Prostate gland (tissue), 2 donors: ENCODE data around the gene PRAMEF5. TPM values are rescaled to one million over a fixed set of nuclear protein-coding genes. Genes with fewer than 3 reads are reported as not detected.
"Not testable (repeated sequence)": the region's sequence is repeated elsewhere in the genome, so short reads cannot be mapped to it uniquely, and the experiment has no call there.

Source experiments
- DNase-seq: peaks from one replicate; pipeline ENCODE4 v3.0.0-alpha.2; 2019; ENCODE audit warnings: low spot score
- H3K27ac ChIP-seq, 2 donors: fragments of 200-600 bp; sonication (generic); 2 replicates each; pipeline ENCODE4 v1.5.1; 2017 to 2019
- H3K27me3 ChIP-seq: fragments of 200-600 bp; sonication (generic); replicated peaks from 2 replicates; pipeline ENCODE4 v1.5.1; 2019; ENCODE audit not compliant: insufficient read depth
- H3K36me3 ChIP-seq, 2 donors: fragments of 200-600 bp; sonication (generic); 1 replicate in 1 of 2; 2 replicates in 1 of 2; pipeline versions ENCODE4 v1.5.1 to v1.8.1; 2017 to 2019
- H3K4me1 ChIP-seq: fragments of 200-600 bp; sonication (generic); replicated peaks from 2 replicates; pipeline ENCODE4 v1.5.1; 2019
- H3K4me3 ChIP-seq, 2 donors: fragments of 200-600 bp; sonication (generic); 2 replicates each; pipeline ENCODE4 v1.5.1; 2017 to 2019
- H3K9me3 ChIP-seq: fragments of 200-600 bp; sonication (generic); 2 replicates; pipeline ENCODE4 v1.5.1; 2017
- WGBS: methylation state at CpG from one replicate; pipeline ENCODE4 v1.1.5; 2018; 5-methylcytosine and 5-hydroxymethylcytosine counted together
- intact Hi-C: fragments of 100-400 bp; cut with DNase I; formaldehyde crosslinking; loops from one replicate; pipeline ENCODE4 v1.14.2; 2022
- small RNA-seq, 2 donors: library from RNA; depleted of rRNA; stranded (forward); fragments of <200 nt; gene quantifications; one replicate each; pipeline ENCODE3, GENCODE V24; 2016
- total RNA-seq, 2 donors: library from RNA; depleted of rRNA; stranded (reverse); fragments of >200 nt; gene quantifications; one replicate each; pipeline ENCODE4 v1.1.0, GENCODE V29; 2016

Gene PRAMEF5
- total RNA-seq, 2 donors from 2014 or later = not detected

GRCh38 chr1:13247122-13247521, 6.9 kb upstream of the PRAMEF5 start:
- H3K9me3 ChIP-seq, intact Hi-C loops, H3K27ac ChIP-seq, DNase-seq, H3K36me3 ChIP-seq, H3K4me3 ChIP-seq, H3K27me3 ChIP-seq, H3K4me1 ChIP-seq: not testable (repeated sequence)
- WGBS = 71% methylated on average over 7 of the region's 7 CpGs

GRCh38 chr1:13265124-13265523, 11.1 kb downstream of the PRAMEF5 start:
- H3K36me3 ChIP-seq, H3K27me3 ChIP-seq, DNase-seq, H3K4me1 ChIP-seq, H3K27ac ChIP-seq, H3K4me3 ChIP-seq, H3K9me3 ChIP-seq, intact Hi-C loops: not testable (repeated sequence)
- no CpG with 5 or more reads among the region's 3 CpGs for WGBS

- H3K27me3 ChIP-seq, H3K36me3 ChIP-seq, H3K4me3 ChIP-seq, H3K4me1 ChIP-seq, H3K27ac ChIP-seq, intact Hi-C loops, DNase-seq, H3K9me3 ChIP-seq: not testable (repeated sequence)
- WGBS = 38% methylated on average over 3 of the region's 6 CpGs
Measured at GRCh38 chr1:13277016-13277415, 23.0 kb downstream of the PRAMEF5 start.

GRCh38 chr1:13279617-13280016, 25.6 kb downstream of the PRAMEF5 start:
- H3K9me3 ChIP-seq, H3K36me3 ChIP-seq, H3K4me1 ChIP-seq, H3K27ac ChIP-seq, DNase-seq, intact Hi-C loops, H3K4me3 ChIP-seq, H3K27me3 ChIP-seq: not testable (repeated sequence)
- 58% methylated on average over 3 of the region's 3 CpGs for WGBS

GRCh38 chr1:13285037-13285436, 31.0 kb downstream of the PRAMEF5 start, which contains the start of gene PRAMEF8:
TSS of gene PRAMEF8 (minus strand) at chr1:13285137. CDS start at chr1:13284091, 1,046 bp downstream.
- H3K9me3 ChIP-seq, H3K27me3 ChIP-seq, intact Hi-C loops, H3K36me3 ChIP-seq, DNase-seq, H3K4me1 ChIP-seq, H3K4me3 ChIP-seq, H3K27ac ChIP-seq: not testable (repeated sequence)
- no CpG with 5 or more reads among the region's 1 CpG for WGBS

- not testable (repeated sequence) for DNase-seq
Measured at GRCh38 chr1:13289030-13289429, 35.0 kb downstream of the PRAMEF5 start.

GRCh38 chr1:13297216-13297931, 43.4 kb downstream of the PRAMEF5 start:
- 100% methylated on average over 2 of the region's 5 CpGs for WGBS
- H3K4me3 ChIP-seq, H3K27ac ChIP-seq, H3K9me3 ChIP-seq, H3K36me3 ChIP-seq, DNase-seq, intact Hi-C loops, H3K27me3 ChIP-seq, H3K4me1 ChIP-seq: not testable (repeated sequence)

More at GRCh38 chr1:13289030-13289429, 35.0 kb downstream of the PRAMEF5 start:
- H3K27ac ChIP-seq, H3K36me3 ChIP-seq, intact Hi-C loops, H3K9me3 ChIP-seq, H3K27me3 ChIP-seq, H3K4me1 ChIP-seq, H3K4me3 ChIP-seq: not testable (repeated sequence)
- WGBS = 50% methylated on average over 3 of the region's 3 CpGs

GRCh38 chr1:13298699-13299098, 44.7 kb downstream of the PRAMEF5 start:
- H3K4me3 ChIP-seq, H3K36me3 ChIP-seq, DNase-seq, H3K4me1 ChIP-seq, H3K27ac ChIP-seq, H3K27me3 ChIP-seq, H3K9me3 ChIP-seq, intact Hi-C loops: not testable (repeated sequence)
- WGBS = 100% methylated on average over 1 of the region's 27 CpGs

GRCh38 chr1:13302197-13302596, 48.2 kb downstream of the PRAMEF5 start:
- H3K9me3 ChIP-seq, H3K27ac ChIP-seq, DNase-seq, H3K36me3 ChIP-seq, H3K4me1 ChIP-seq, H3K27me3 ChIP-seq, intact Hi-C loops, H3K4me3 ChIP-seq: not testable (repeated sequence)

GRCh38 chr1:13303239-13303638, 49.2 kb downstream of the PRAMEF5 start, which contains the start of gene PRAMEF33:
TSS of gene PRAMEF33 (plus strand) at chr1:13303539. CDS start at chr1:13305955, 2,416 bp downstream.
- H3K4me3 ChIP-seq, H3K27ac ChIP-seq, intact Hi-C loops, H3K36me3 ChIP-seq, H3K27me3 ChIP-seq, DNase-seq, H3K4me1 ChIP-seq, H3K9me3 ChIP-seq: not testable (repeated sequence)
- no CpG with 5 or more reads among the region's 1 CpG for WGBS

Small RNA genes lying within 50 kb of the gene (small RNA-seq; reads per million reads assigned to genes)
- 0 reads per million in 2 donors for gene RNU6-771P

Other genes with a start within 250 kb of the PRAMEF5 start
- not detected for gene PRAMEF27, start 197.6 kb upstream of the PRAMEF5 start, total RNA-seq
- not detected for gene HNRNPCL3, start 193.4 kb upstream of the PRAMEF5 start, total RNA-seq
- gene PRAMEF25, start 183.4 kb upstream of the PRAMEF5 start, total RNA-seq = not detected
- gene HNRNPCL2, start 137.3 kb upstream of the PRAMEF5 start, total RNA-seq = not detected
- gene PRAMEF26, start 98.2 kb upstream of the PRAMEF5 start, total RNA-seq = not detected
- not detected for gene HNRNPCL4, start 88.6 kb upstream of the PRAMEF5 start, total RNA-seq
- gene PRAMEF9, start 82.3 kb upstream of the PRAMEF5 start, total RNA-seq = not detected
- gene PRAMEF13, start 52.8 kb upstream of the PRAMEF5 start, total RNA-seq = not detected
- not detected for gene PRAMEF18, start 28.0 kb upstream of the PRAMEF5 start, total RNA-seq
- gene PRAMEF8, start 30.9 kb downstream of the PRAMEF5 start, total RNA-seq = not detected
- gene PRAMEF33, start 49.3 kb downstream of the PRAMEF5 start, total RNA-seq = not detected
- not detected for gene PRAMEF15, start 61.4 kb downstream of the PRAMEF5 start, total RNA-seq
- not detected for gene PRAMEF14, start 92.9 kb downstream of the PRAMEF5 start, total RNA-seq
- not detected for gene PRAMEF19, start 117.7 kb downstream of the PRAMEF5 start, total RNA-seq
- not detected for gene PRAMEF17, start 135.4 kb downstream of the PRAMEF5 start, total RNA-seq
- gene PRAMEF20, start 156.3 kb downstream of the PRAMEF5 start, total RNA-seq = not detected